ENCODE results near the gene CRHR1.

CRHR1 gene

GRCh38 chr17:45784293-45784740 lies at the start of gene CRHR1:
Gene CRHR1 (plus strand): TSS chr17:45784320. CDS start chr17:45784545, 225 bp downstream.
- TF ChIP-seq CTCF (conservative IDR thresholded peaks at IDR 0.05; ENCODE audit: low read length): no peak
- H3K4me3 ChIP-seq (ENCODE audit: low read length): no peak within 1 kb of the TSS
- no peak for DNase-seq (ENCODE audit: low read depth)

- TF ChIP-seq CTCF (conservative IDR thresholded peaks at IDR 0.05; ENCODE audit: low read length): no peak
- DNase-seq (ENCODE audit: low read depth): no peak
- no peak overlapping the region for H3K4me3 ChIP-seq (ENCODE audit: low read length)
Observed at GRCh38 chr17:45734598-45734997, 49.5 kb upstream of the CRHR1 start.

- DNase-seq (ENCODE audit: low read depth): no peak
- no peak overlapping the region for H3K4me3 ChIP-seq (ENCODE audit: low read length)
- TF ChIP-seq CTCF (conservative IDR thresholded peaks at IDR 0.05; ENCODE audit: low read length): no peak
Observed at GRCh38 chr17:45735488-45735887, 48.6 kb upstream of the CRHR1 start.

- H3K4me3 ChIP-seq (ENCODE audit: low read length): no peak overlapping the region
- no peak for TF ChIP-seq CTCF (conservative IDR thresholded peaks at IDR 0.05; ENCODE audit: low read length)
- DNase-seq (ENCODE audit: low read depth): no peak
Observed at GRCh38 chr17:45739786-45740185, 44.3 kb upstream of the CRHR1 start.

GRCh38 chr17:45740553-45741330 lies 43.4 kb upstream of the CRHR1 start:
- no peak for TF ChIP-seq CTCF (conservative IDR thresholded peaks at IDR 0.05; ENCODE audit: low read length)
- no peak overlapping the region for H3K4me3 ChIP-seq (ENCODE audit: low read length)

GRCh38 chr17:45742251-45742650 lies 41.9 kb upstream of the CRHR1 start:
- H3K4me3 ChIP-seq (ENCODE audit: low read length): no peak overlapping the region
- TF ChIP-seq CTCF (conservative IDR thresholded peaks at IDR 0.05; ENCODE audit: low read length): no peak
- DNase-seq (ENCODE audit: low read depth): no peak

More at GRCh38 chr17:45740553-45741330, 43.4 kb upstream of the CRHR1 start:
- peak; percentile 2 for DNase-seq (ENCODE audit: low read depth)

Data from AG10803 (cell line).